PC-9 (cell line): Measurements from ENCODE around the gene MACROD1.

Experiments
- EZH2 ChIP-seq: fragments of 200-600 bp; sonication (generic); IDR thresholded peaks from 2 replicates; pipeline ENCODE4 v1.8.0; 2017; ENCODE audit warnings: antibody characterized with exemption, low read depth
- TF ChIP-seq, protein P1 (sequence below): fragments of 200-600 bp; sonication (generic); conservative IDR thresholded peaks from 2 replicates; pipeline ENCODE4 v1.6.1; 2017; ENCODE audit warnings: mixed run types, antibody characterized with exemption, mild to moderate bottlenecking, moderate library complexity

DNA sequence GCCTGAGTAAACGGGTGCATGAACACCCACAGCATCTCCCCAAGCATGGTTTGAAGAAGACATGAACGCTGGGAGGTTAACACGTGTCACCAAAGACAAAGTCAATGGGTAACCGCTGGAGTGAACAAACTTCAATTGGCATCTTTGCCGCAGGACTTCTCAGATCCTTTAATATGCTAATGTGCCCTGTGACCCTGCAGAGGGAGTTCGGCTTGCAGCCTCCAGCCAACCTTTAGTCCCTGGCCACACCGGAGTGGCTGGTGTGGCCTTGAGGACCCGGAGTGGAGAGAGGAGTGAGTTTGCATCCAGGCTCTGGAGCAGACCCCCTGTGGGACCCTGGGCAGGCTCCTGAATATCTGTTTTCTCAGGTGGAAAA lies 73.2 kb downstream of the MACROD1 start:
- TF ChIP-seq, protein P1, sequence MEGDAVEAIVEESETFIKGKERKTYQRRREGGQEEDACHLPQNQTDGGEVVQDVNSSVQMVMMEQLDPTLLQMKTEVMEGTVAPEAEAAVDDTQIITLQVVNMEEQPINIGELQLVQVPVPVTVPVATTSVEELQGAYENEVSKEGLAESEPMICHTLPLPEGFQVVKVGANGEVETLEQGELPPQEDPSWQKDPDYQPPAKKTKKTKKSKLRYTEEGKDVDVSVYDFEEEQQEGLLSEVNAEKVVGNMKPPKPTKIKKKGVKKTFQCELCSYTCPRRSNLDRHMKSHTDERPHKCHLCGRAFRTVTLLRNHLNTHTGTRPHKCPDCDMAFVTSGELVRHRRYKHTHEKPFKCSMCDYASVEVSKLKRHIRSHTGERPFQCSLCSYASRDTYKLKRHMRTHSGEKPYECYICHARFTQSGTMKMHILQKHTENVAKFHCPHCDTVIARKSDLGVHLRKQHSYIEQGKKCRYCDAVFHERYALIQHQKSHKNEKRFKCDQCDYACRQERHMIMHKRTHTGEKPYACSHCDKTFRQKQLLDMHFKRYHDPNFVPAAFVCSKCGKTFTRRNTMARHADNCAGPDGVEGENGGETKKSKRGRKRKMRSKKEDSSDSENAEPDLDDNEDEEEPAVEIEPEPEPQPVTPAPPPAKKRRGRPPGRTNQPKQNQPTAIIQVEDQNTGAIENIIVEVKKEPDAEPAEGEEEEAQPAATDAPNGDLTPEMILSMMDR: no peak
- TF ChIP-seq EZH2: no peak
